ENCODE data around the gene SIRT2.

DNA sequence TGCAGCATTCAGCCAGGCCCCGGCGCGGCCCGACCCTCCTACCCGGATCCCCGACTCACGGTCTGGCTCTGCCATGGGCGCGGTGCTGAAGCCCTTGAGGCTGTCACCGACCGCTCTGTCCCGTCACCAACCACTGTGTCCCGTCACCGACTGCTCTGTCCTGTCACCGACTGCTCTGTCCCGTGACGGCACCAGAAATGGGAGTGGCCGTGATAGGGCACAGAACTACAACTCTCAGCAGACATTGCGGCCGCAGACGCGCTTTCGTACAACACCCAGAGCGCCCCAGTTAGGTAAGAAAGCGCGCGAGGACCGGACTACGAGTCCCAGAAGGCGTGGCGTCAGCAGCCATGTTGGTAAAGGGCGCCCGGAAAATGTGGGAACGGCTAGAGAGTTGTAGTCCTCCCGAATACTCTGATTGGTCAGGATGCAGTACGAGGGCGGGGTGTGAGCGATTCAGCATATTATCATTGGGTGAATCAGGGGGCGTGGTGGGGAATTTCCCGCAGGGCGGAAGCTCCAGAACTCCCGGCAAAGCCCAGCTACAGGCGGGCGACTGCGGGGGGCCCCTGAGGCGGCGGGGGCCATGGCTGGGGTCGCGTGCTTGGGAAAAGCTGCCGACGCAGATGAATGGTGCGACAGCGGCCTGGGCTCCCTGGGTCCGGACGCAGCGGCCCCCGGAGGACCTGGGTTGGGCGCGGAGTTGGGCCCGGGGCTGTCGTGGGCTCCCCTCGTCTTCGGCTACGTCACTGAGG is at the start of gene SIRT2, which contains the start of gene NFKBIB:
- TF ChIP-seq, protein P1, sequence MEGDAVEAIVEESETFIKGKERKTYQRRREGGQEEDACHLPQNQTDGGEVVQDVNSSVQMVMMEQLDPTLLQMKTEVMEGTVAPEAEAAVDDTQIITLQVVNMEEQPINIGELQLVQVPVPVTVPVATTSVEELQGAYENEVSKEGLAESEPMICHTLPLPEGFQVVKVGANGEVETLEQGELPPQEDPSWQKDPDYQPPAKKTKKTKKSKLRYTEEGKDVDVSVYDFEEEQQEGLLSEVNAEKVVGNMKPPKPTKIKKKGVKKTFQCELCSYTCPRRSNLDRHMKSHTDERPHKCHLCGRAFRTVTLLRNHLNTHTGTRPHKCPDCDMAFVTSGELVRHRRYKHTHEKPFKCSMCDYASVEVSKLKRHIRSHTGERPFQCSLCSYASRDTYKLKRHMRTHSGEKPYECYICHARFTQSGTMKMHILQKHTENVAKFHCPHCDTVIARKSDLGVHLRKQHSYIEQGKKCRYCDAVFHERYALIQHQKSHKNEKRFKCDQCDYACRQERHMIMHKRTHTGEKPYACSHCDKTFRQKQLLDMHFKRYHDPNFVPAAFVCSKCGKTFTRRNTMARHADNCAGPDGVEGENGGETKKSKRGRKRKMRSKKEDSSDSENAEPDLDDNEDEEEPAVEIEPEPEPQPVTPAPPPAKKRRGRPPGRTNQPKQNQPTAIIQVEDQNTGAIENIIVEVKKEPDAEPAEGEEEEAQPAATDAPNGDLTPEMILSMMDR (IDR thresholded peaks at IDR 0.05) = peak in 2 of 5 experiments; percentile 25 to 36
- TF ChIP-seq POLR2A (IDR thresholded peaks at IDR 0.05) (peak; percentile 67 to 89), EP300 (IDR thresholded peaks at IDR 0.05) (peak; percentile 93 to 94)

Measured in tibial nerve (tissue), 4 donors.